DMS79 (cell line): ENCODE data around the gene AFG1L.
"Not testable (repeated sequence)": the region's sequence is repeated elsewhere in the genome, so short reads cannot be mapped to it uniquely, and the experiment has no call there.

Experiments used
- DNase-seq: peaks from one replicate; lab custom pipeline; 2025; lab: John Stamatoyannopoulos, UW

The AFG1L gene

DNA sequence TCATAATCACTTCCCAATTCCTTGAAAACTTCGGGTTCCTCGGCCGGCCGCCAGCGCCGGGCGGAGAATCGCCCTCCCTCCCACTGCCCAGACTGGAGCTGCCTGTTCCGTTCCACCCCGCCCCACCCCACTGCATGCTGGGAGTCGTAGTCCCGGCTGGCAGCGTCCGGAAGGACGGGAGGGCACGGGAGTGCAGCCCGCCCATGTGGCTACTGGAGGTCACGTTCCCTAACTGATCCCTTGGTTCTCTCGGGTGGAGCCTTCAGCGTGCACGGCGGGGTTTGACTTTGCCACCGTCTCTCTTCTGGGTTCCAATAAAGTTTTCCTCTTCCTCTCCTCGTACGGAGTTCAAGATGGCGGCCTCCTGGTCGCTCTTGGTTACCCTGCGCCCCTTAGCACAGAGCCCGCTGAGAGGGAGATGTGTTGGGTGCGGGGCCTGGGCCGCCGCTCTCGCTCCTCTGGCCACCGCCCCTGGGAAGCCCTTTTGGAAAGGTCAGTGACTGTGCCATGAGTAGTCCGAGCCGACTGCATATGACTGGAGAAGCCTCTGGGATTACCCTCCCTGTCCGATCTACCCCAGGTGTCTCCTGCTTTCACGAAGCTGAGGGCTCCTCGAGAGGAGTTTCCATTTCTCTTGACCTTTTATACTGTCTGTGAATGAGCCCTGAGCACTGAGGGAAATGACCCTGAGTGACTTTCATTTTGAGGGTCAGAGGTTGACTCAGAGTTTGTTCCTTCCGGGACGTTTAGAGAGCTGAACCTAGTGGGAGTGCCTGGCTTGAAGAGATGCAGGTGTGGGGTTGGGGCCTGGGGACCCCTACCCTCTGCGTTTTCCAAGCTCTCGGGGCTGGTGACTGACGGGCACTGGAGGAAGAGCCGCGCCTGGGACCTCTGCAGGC, at the start of gene AFG1L:
Gene AFG1L, plus strand, starts transcription at position 328 of the 899 bp plus-strand sequence. Its CDS starts 26 bp downstream, at position 354.
- peak; percentile 83 for DNase-seq

DNA sequence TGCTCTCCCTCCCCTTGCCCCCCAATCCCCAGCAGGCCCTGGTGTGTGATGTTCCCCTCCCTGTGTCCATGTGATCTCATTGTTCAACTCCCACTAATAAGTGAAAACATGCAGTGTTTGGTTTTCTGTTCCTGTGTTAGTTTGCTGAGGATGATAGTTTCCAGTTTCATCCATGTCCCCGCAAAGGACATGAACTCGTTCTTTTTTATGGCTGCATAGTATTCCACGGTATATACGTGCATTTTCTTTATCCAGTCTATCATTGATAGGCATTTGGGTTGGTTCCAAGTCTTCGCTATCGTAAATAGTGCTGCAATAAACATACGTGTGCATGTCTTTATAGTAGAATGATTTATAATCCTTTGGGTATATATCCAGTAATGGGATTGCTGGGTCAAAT, 49.8 kb upstream of the AFG1L start:
- DNase-seq: not testable (repeated sequence)

DNA sequence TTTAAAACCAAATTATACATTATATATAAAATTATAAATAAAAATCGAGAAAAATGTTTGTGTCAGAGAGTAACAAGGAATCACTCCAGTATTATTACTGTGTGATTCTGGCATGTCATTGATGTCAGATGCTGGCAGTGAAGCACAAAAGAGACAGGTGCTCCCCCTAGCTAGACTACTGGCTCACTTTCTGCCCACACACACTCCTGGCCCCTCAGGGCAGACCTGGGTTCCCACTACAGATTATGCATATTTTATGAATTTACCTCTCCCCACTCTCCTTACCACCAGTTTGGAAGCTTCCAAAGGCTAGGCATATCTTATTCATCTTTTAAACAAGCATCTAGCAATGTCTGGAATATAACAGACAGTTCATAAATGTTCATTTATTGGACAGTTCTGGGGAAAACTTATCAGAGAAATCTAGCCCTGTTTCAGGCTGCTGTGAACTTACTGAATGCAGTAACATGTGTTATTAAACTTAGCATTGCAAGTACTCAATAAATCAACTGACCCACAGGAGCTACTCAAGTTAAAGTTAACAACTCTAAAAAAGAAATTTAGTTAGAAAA, 46.8 kb upstream of the AFG1L start:
- DNase-seq: no peak

DNA sequence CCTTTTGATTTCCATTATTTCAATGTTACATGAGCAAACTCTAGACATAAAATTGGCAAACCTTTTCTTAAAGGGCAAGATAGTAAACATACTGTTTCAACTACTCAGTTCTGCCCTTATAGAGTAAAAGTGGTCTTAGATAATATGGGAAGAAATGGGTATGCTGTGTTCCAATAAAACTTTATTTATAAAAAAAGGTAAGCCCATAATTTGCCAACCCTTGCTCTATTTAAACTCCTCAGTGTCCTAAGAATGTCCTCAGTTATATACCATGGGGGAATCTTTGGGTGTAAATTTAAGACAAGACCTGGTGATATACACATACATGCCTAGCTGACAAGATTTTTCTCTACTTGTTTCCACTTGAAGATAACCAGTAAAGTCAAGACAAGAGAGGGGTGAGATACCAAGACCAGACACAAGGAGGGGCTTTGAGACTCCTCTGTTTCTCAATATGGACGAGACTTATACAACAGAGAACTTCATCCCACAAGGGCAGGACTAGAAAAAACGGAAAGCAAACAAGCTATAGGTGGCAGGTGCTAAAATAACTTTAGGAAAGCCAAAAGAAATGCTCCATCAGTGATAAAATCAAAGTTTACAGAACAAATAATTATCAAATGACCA, 44.5 kb upstream of the AFG1L start:
- no peak for DNase-seq

DNA sequence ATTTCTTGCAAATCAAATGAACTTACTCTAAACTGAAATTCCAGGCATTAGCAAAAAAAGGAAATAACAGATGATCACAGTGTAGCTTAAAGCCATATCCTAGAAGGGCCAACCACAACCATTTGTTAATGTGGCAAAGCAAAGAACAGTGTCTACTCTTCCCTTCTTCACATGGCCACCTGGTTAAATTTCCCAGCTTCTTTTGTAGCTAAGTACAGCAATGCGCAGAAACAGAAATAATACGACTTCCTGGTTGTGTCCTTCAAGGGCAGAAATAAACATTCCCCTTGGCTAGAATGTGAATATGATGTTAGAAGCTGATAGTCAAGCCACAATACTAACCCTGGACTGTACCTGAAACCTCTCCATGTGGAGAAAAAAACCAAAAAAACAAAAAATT, 43.6 kb upstream of the AFG1L start:
- no peak for DNase-seq

DNA sequence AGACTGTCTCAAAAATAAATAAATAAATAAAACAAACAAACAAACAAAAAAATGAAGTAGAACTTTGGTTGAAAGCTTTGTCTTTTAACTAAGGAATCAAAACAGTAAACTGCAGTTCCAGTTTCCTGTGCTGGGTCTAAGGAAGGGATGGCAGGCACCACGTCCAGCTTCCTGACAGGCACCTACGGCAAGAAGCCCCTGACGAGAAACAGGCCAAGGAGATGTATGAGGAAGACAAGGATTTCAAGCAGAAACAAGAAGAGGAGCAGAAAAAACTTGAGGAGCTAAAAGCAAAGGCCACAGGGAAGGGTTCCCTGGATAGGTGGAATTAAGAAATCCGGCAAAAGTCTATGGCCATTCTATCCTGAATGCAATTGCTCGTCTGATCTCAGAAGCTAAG, 42.8 kb upstream of the AFG1L start:
- no peak for DNase-seq

DNA sequence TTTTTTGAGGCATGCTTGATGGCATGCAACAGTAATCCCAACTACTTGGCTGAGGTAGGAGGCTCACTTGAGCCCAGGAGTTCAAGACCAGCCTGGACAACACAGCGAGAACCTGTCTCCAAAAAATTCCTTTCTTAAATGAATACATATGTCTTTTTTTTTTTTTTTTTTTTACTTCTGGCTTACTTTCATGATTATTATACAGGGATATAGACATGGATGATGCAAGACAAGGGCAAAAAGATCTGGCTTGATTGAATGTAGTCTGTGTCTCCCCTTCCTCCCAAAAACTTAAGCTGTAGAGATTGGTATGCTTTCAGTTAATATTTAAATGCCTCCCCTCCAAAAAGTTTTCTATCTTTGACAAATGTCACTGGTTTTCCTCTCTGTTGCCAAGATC, 41.6 kb upstream of the AFG1L start:
- no peak for DNase-seq

DNA sequence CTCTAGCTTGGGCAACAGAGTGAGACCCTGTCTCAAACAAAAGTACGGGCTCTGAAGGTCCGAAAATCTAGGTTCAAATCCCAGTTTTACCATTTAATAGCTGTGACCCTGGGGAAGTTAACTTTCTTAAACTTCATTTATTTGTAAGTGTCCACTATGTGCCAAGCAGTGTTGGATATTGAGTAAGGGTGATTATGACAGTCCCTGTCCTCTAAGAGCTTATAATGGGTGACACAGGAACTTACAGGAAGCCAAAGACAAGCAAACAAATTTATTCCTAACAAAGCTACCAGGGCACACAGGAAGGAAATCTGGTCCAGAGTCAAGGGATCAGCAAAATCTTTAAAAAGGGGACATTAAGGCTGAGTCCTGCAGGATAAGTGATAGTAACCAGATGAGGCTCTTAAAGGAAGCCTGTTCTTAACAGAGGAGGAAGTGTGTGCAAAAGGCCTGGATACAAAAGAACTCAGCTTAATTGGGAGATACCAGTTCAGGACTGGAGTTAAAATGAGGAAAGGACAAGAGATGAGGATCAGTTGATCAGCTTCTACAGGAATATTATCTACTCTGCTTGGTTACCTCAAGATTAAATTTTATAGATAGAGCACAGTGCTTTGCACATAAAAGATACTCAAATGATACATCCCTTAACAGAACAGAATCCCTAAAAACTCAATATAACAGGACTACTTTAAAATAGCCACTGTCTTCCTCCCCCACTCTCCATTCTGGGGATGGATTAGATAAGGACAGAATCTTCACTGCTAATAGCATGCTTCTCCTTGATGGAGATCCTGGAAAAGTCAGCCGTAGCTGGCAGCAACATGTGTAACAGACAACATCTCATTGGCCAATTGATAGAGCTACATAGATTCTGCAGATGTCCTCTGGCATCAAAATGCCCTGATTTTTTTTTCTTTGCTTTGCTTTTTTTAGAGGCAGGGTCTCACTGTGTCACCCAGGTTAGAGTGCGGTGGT, 40.1 kb upstream of the AFG1L start:
- DNase-seq: no peak

DNA sequence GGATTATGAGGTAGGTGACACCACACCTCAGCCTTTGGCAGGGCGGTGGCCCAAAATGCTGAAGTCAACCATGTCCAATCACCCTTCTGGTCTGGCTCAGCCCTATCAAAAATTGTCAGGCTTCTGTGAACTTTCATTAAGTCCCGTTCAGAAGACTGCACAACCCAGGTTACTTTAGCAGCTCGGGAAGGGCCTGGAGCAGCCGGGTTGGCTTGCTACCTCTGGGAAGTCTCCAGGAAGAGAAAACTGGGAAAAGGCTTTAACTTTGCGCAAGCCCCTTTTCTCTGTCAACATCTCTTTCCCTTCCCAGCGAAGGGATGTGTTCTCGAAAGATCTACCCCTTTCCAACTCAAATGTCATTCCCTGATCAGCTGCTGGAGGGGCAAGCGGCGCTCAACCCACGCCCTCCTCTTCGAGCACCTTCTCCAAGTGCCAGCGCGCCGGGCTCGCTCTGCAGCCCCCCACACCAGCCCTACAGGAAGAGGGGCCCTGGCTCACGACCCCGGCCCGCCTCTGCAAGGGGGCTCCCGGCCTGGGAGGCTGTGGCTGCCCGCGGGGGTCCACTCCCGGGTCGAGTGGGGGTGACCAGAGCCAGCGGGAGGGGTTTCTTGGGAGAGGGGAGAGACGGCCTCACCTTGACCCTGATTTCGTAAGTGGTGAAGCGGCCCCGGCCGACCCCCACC, 34.6 kb upstream of the AFG1L start:
- peak; percentile 26 for DNase-seq

DNA sequence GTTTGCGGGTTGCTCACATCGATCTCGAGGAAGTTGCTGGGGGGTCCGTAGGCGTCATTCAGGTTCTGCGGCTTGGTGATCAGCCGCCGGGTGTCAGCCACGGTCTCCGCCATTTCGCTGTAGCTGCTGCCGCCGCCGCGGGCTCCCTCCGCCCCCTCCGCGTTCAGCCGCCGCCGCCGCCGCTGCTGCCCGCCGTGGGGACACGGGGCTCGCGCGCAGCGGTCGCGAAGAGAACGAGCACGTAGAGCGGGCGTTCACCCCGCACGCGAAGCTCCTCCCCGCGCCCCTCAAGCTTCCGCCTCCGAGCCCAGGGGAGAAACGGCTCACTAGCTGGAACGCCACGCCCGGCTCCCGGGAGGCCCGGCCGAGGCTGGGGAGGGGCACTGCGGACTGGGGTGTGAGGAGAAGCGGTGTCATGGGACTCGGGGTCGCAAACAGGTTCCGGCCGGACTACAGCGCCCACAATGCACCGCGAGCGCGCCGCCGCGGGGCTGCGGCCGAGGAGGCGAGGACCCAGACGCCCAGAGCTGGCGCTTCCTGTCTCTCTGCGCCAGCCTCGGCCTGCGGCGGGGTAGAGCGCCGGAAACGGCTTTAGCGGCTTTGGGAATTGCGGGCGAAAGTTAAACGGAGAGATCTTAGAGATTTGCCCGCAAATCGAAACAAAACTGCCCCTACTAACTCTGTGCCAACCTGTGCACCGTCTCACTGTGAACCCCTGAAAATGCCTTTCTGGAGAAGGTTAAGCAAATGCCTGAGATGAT, 33.9 kb upstream of the AFG1L start, which contains the start of gene SNX3:
Gene SNX3, minus strand, starts transcription at position 232 of the 761 bp plus-strand sequence. Its CDS starts 119 bp downstream, at position 113.
- DNase-seq: peak; percentile 87

DNA sequence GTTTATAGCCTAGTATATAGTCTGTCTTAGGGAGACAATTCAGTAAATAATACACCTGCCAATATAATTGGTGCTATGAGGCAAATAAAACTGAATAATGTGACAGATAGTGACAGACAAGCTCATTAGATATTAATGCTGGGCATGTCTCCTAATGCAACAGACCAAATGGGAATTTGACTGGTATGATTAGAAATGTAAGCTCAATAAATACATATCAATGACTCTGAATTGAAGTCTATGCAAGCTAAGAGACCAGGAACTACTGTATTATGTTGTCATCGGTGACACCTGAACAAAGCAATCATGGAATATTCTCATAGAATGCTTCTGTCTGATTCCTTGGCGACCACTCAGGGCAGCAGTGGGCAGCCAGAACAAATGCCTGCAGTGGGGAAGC, 31.5 kb upstream of the AFG1L start:
- no peak for DNase-seq

DNA sequence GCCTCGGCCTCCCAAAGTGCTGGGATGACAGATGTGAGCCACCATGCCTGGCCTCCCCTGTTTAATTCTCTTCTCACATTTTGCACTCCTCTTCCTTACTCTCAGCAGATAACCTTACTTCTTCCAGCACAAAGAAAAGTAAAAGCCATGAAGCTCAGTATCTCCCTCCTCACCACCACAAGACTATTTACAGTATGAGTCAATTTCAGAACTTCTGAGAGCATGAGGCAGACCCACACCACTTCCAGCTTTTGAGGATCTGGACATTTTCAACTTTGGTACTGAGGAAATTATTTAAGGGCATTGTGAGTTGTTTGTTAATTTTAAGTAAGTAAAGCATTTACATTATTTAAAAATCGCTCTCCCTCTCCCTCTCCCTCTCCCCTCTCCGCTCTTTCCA, 26.0 kb upstream of the AFG1L start:
- no peak for DNase-seq

DNA sequence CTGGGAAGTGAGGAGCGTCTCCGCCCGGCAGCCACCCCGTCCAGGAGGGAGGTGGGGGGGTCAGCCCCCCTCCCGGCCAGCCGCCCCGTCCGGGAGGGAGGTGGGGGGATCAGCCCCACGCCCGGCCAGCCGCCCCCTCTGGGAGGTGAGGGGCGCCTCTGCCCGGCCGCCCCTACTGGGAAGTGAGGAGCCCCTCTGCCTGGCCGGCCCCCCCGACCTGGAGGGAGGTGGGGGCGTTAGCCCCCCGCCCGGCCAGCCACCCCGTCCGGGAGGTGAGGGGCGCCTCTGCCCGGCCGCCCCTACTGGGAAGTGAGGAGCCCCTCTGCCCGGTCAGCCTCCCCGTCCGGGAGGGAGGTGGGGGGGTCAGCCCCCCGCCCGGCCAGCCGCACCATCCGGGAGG, 24.9 kb upstream of the AFG1L start:
- DNase-seq: not testable (repeated sequence)

DNA sequence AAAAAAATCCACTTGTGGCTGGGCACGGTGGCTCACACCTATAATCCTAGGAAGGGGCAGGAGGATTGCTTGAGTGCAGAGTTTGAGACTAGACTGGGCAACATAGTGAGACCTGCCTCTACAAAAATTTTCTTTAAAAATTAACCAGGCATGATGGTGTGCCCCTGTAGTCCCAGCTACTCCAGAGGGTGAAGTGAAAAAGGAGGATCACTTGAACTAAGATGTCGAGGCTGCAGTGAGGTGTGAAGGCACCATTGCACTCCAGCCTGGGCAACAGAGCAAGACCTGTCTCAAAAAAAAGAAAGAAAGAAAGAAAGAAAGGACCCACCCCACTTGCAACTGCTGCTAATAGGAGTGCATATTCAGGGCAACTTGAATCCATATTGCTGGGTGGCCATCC, 20.3 kb upstream of the AFG1L start:
- DNase-seq: no peak

DNA sequence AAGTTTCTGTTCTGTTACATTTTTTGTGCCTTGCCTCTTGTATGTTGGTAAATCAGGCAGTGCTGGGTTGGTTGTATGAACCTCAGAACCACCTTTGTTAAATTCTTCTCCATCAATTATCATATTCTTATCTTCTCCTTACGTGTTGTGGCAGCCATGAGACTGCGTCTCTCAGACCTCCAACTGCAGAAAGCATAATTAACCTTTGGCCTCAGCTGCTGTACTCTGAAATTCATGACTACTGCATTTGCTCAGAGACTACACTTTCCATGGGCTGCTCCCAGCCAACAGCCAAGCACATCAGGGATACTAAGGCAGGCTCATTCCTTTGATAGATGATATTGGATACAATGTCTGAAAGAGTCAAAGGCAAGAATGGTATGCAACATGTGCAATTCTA, 18.9 kb upstream of the AFG1L start:
- DNase-seq: no peak

DNA sequence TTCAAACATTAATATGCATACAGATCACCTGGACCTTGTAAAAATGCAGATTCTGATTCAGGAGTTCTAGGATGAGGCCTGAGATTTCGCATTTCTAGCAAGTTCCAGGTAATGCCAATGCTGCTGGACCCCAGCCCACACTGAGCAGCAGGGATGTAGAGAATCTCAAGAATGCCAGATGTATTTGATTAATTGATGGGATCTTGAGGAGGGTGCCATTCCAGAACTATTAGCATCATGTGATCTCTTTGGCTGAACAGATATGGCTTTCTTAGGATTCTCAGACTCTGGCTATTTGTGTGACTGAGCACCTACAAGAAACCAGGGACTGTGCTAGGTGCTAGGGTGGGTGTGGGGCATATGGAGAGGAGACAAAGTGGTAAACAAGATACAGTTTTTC, 17.6 kb upstream of the AFG1L start:
- no peak for DNase-seq

DNA sequence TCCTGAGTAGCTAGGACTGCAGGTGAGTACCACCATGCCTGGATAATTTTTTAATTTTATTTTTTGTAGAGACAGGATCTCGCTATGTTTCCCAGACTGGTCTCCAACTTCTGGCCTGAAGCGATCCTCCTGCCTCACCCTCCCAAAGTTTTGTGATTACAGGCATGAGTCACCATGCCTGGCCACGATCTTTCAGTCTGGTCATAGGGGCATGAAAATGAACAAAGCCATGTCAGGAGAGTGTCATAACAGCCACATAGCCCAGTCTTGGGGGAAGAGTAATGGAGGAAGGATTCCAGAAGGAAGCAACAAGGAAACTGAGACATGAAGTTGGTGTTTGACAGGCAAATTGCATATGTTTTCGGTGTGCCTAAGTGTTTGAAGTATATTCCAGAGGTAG, 17.0 kb upstream of the AFG1L start:
- DNase-seq: no peak

DNA sequence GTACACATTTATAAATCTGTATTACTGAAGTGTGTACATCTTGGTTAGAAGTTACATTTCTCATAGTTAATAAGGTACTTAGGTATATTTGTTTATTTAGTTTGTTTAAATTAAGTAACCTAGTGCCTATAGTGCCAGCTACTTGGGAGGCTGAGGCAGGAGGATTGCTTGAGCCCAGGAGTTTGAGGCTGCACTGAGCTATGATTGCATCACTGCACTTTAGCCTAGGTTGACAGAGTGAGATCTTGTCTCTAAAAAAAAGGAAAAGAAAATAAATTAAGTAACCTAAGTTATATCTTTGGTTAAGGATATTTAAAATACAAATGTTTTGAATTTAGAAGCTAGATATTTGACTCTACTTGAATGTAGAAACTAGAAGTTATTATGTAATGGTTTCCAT, 9.5 kb upstream of the AFG1L start:
- DNase-seq: no peak

DNA sequence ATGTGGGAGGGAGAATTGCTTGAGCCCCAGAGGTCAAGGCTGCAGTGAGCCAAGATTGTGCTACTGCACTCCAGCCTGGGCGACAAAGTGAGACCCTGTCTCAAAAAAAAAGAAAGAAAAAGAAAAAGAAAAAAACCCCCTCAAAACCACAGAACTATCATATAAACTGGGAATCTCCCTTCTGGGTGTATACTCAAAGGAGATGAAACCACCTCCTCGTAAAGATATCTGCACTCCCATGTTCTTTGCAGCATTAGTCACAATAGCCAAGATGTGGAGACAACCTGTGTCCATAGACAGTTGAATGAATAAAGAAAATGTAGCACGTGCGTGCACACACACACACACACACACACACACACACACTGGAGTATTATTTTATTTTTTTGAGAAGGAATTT, 8.5 kb upstream of the AFG1L start:
- DNase-seq: no peak

DNA sequence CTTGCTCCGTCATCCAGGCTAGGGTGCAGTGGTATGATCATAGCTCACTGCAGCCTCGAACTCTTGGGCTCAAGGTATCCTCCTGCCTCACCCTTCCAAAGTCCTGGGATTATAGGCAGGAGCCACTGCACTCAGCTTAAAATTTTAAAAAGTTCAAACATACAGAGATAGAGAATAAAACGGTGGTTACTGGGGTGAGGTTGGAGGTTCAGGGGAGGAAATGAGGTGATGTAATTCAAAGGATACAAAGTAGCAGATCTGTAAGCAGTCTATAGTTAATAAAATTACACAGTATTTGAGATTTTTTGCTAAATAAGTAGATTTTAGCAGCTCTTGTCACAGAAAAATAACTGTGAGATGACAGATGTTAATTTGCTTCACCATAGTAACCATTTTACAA, 7.5 kb upstream of the AFG1L start:
- no peak for DNase-seq

DNA sequence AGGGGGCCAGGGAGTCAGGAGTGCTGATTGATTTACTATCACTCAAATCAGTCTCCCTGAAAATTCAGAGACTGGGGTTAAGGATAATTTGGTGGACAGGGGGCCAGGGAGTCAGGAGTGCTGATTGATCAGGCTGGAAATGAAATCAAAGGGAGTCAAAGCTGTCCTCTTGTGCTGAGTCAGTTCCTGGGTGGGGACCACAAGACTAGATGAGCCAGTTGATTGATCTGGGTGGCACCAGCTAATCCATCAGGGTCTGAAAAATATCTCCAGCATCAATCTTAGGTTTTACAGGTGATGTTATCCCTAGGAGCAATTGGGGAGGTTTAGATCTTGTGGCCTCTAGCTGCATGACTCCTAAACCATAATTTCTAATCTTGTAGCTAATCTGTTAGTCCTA, 6.1 kb upstream of the AFG1L start:
- no peak for DNase-seq
